ENCODE measurements around the gene MFSD6.

- no peak for TF ChIP-seq CTCF (conservative IDR thresholded peaks at IDR 0.05 in 1 of 2, IDR thresholded peaks at IDR 0.05 in 1 of 2; ENCODE audit: low read depth in 1 of 2, low read length in 2 of 2)
- no peak for TF ChIP-seq EZH2 (IDR thresholded peaks at IDR 0.05; ENCODE audit: low read length, missing control alignments)
These were observed at the start of gene MFSD6 for GRCh38 chr2:190407662-190408537.
